ENCODE results near the gene TRMT2A. TPM values are rescaled to one million over a fixed set of nuclear protein-coding genes. Genes with fewer than 3 reads are reported as not detected.

Gene TRMT2A
- total RNA-seq, 2 donors from 2014 or later: 76.8 to 98.6 TPM

GRCh38 chr22:20106849-20107237 lies 10.2 kb downstream of the TRMT2A start:
- Histone ChIP-seq H3K9me3 (no peaks in the 10 kb centered on the region), H3K27ac (no peak overlapping the region), H3K4me1 (peaks cover 7% of the 10 kb centered on the region), H3K4me3 (no peak overlapping the region), H3K27me3 (no peaks in the 10 kb centered on the region), H3K36me3 (replicated peaks in 1 of 2; ENCODE audit: insufficient read depth in 1 of 2, low read depth in 2 of 2) (peaks cover 0 to 35% of the 10 kb centered on the region in 2 donors)
- 88 to 92% methylated on average over 5 to 9 of the region's 10 CpGs for WGBS, 2 donors
- intact Hi-C loops (cut with DNase I): no loop called here
- no peak for DNase-seq
- ATAC-seq: no peak
- TF ChIP-seq, protein P1, sequence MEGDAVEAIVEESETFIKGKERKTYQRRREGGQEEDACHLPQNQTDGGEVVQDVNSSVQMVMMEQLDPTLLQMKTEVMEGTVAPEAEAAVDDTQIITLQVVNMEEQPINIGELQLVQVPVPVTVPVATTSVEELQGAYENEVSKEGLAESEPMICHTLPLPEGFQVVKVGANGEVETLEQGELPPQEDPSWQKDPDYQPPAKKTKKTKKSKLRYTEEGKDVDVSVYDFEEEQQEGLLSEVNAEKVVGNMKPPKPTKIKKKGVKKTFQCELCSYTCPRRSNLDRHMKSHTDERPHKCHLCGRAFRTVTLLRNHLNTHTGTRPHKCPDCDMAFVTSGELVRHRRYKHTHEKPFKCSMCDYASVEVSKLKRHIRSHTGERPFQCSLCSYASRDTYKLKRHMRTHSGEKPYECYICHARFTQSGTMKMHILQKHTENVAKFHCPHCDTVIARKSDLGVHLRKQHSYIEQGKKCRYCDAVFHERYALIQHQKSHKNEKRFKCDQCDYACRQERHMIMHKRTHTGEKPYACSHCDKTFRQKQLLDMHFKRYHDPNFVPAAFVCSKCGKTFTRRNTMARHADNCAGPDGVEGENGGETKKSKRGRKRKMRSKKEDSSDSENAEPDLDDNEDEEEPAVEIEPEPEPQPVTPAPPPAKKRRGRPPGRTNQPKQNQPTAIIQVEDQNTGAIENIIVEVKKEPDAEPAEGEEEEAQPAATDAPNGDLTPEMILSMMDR (IDR thresholded peaks at IDR 0.05): no peak
- TF ChIP-seq POLR2A (IDR thresholded peaks at IDR 0.05): no peak

DNA sequence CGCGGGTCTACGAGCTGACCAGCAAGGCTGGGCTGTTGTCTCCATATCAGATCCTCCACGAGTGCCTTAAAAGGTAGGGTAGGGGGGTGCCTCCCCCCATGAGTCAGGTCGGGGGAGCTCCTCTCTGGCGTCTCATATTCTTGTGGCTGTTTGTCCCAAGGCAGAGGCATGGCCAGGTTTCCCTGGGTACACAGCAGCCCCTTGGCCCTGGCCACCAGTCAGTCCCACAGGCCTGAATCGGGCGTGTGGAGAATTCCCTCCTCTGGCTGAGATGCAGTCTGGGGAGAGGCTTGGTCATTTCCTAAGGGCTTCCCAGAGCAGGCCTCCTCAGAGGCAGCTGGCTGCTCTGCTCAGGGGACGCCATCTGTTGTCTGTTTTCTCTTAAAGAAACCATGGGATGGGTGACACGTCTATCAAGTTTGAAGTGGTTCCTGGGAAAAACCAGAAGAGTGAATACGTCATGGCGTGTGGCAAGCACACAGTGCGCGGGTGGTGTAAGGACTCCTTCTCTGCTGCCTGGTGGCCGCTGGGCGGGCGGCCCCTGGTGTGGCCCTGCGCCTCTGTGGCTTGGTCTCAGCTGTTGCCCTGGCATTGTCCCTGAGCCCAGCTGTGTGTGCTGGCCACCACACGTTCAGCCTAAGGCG lies 10.7 kb downstream of the TRMT2A start:
- intact Hi-C loops (cut with DNase I): no loop called here
- ATAC-seq: no peak
- Histone ChIP-seq H3K27me3 (no peaks in the 10 kb centered on the region), H3K27ac (no peak overlapping the region), H3K4me3 (no peak overlapping the region), H3K9me3 (no peaks in the 10 kb centered on the region), H3K36me3 (replicated peaks in 1 of 2; ENCODE audit: insufficient read depth in 1 of 2, low read depth in 2 of 2) (peaks cover 0 to 35% of the 10 kb centered on the region in 2 donors), H3K4me1 (peaks cover 4% of the 10 kb centered on the region)
- WGBS, 2 donors: 89 to 90% methylated on average over 16 to 20 of the region's 20 CpGs
- DNase-seq: no peak
- TF ChIP-seq, protein P1 (IDR thresholded peaks at IDR 0.05): no peak
- TF ChIP-seq POLR2A (IDR thresholded peaks at IDR 0.05): no peak

DNA sequence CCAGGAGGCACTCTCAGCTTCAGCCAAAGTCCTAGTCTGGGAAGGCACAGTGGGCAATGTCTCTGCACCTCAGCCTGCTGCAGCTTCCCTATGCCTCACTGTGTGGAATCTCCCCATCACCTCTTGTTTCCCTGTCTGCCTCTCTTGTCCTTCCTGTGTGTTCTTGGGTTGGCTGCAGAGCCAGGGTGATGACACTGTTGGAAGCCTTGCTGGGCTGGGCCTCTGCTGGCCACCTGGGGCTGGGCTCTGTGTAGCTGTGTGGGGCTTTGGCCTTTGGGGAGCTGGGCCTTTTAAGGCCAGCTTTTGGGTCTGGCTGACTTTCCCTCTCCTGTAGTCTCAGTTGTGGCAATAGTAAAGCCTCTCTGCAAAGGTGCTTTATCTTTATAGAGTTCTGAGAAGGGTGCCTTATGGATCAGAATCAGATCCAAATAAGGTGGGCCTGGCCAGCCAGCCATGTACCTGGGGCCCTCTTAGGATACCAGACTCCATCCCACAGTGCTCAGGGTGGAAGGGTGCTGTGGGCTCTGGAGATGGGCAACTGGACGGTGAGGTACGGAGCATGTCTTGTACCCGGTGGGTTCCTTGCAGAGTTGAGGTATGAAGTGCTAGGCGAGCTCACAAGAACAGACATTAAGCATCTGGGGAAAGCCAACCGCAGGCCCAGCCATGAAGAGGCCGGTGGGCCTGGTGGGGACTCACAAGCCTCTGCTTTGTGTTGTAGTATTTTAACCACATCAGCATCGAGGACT lies 11.4 kb downstream of the TRMT2A start:
- no peaks in the 10 kb centered on the region for H3K9me3 ChIP-seq
- H3K36me3 ChIP-seq (replicated peaks in 1 of 2; ENCODE audit: insufficient read depth in 1 of 2, low read depth in 2 of 2): peaks cover 0 to 36% of the 10 kb centered on the region in 2 donors
- ATAC-seq: no peak
- intact Hi-C loops (cut with DNase I): no loop called here
- H3K27me3 ChIP-seq: no peaks in the 10 kb centered on the region
- H3K4me3 ChIP-seq: no peak overlapping the region
- no peak overlapping the region for H3K27ac ChIP-seq
- no peaks in the 10 kb centered on the region for H3K4me1 ChIP-seq
- TF ChIP-seq POLR2A (IDR thresholded peaks at IDR 0.05): no peak
- no peak for DNase-seq
- 95% methylated on average over 7 of the region's 7 CpGs for WGBS, 2 donors

DNA sequence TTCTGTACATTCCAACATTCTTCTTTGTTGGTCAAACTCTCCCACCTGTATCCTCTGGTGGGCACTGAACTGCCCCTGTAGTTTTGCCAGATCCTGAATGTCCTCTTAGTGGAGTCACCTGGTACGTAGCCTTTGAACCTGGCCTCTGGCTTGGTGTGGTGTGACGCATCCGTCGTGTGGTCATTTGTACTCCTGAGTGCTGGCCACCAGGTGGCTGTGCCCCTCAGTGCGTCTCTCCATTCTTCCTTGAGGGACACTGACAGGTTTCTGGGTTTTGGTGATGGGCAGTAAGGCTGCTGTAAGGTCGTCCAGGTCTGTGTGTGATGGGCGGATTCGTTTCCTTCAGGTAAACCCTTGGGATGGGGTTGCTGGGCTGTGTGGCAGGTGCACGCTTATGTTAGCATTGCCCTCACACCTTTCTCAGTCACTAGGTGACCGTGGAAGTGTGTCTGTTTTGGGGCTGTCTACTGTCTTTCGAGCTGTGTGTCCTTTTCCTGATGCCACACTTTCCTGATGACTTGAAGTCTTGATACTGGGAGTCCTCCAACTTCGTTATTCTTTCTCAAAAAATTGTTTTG lies 14.7 kb downstream of the TRMT2A start:
- H3K27me3 ChIP-seq: no peaks in the 10 kb centered on the region
- no peaks in the 10 kb centered on the region for H3K4me1 ChIP-seq
- TF ChIP-seq POLR2A (IDR thresholded peaks at IDR 0.05): no peak
- TF ChIP-seq, protein P1 (IDR thresholded peaks at IDR 0.05): no peak
- 90% methylated on average over 12 of the region's 12 CpGs for WGBS, 2 donors
- no peak for DNase-seq
- H3K9me3 ChIP-seq: no peaks in the 10 kb centered on the region
- no peak overlapping the region for H3K27ac ChIP-seq
- H3K4me3 ChIP-seq: no peak overlapping the region
- intact Hi-C loops (cut with DNase I): no loop called here
- ATAC-seq: no peak
- peaks cover 0 to 36% of the 10 kb centered on the region in 2 donors for H3K36me3 ChIP-seq (replicated peaks in 1 of 2; ENCODE audit: insufficient read depth in 1 of 2, low read depth in 2 of 2)

GRCh38 chr22:20101638-20102037 lies 15.4 kb downstream of the TRMT2A start:
- DNase-seq: no peak
- no peak overlapping the region for H3K4me3 ChIP-seq
- H3K36me3 ChIP-seq (replicated peaks in 1 of 2; ENCODE audit: insufficient read depth in 1 of 2, low read depth in 2 of 2): peaks cover 0 to 31% of the 10 kb centered on the region in 2 donors
- H3K27me3 ChIP-seq: no peaks in the 10 kb centered on the region
- WGBS, 2 donors: 68 to 75% methylated on average over 8 of the region's 8 CpGs
- TF ChIP-seq POLR2A (IDR thresholded peaks at IDR 0.05): no peak
- TF ChIP-seq, protein P1 (IDR thresholded peaks at IDR 0.05): no peak
- no peaks in the 10 kb centered on the region for H3K9me3 ChIP-seq
- intact Hi-C loops (cut with DNase I): no loop called here
- no peaks in the 10 kb centered on the region for H3K4me1 ChIP-seq
- ATAC-seq: no peak
- H3K27ac ChIP-seq: no peak overlapping the region

Measured in body of pancreas (tissue), 4 donors.